Measurements from ENCODE around the gene C1R. TPM values are rescaled to one million over a fixed set of nuclear protein-coding genes. Genes with fewer than 3 reads are reported as not detected.
"Not testable (repeated sequence)": the region's sequence is repeated elsewhere in the genome, so short reads cannot be mapped to it uniquely, and the experiment has no call there.

Gene C1R
- total RNA-seq, 1 donor from 2014 or later = 2.5 TPM

GRCh38 chr12:7120166-7120565 is 27.9 kb upstream of the C1R start:
- DNase-seq = no peak

DNA sequence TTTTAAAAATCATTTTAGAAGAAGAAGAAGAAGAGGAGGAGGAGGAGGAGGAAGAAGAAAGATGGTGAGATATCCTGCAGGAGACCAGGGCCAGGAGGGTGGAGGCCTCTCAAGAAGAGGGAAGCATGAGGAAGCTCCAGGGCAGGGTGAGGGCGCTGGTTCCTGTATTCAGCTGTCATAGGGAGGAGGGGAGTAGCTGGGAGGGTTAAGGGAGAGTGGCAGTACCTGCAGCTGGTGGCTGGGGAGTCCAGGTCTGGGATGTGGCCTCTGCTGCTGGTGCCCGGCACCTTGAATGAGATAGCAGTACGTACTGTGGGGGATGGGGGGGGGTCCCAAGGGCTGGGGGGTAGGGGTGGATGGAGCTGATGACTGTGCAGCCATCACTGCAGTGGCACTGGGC is 26.6 kb upstream of the C1R start:
- no peak for DNase-seq

DNA sequence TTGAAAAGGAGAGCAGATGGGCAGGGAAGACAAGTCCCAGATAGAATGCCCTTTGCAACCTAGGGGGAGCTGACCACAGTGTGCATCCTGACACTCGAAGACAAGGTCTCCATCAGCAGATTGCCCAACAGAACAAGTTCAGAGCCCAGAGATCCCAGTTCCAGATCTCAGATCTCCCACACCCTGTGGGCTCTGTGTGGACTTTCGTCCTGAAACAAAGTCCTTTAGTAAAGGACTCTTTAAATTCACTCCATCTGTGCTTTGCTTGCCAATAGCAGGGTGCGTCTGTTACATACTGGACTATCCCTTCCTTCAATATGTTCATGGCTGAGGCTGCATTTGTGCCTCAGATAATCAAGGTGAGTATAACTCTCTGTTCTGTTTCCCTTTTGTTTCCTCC is 25.4 kb upstream of the C1R start:
- no peak for DNase-seq

DNA sequence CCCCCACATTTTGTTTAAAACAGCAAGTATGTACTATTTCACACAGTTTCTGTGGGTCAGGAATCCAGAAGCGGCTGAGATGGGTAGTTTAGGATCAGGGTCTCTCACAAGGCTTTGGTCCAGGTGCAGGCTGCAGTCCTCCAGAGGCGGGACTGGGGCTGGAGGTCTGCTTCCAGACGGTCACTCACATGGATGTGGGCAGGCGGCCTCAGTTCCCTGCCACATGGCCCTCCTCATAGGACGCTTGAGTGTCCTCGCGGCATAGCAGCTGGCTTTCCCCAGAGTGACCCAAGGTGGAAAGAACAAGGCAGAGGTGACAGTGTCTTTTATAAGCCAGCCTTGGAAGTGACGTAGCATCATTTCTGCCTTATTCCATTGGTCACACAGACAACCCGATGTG is 24.7 kb upstream of the C1R start:
- DNase-seq = no peak

GRCh38 chr12:7116196-7116595 is 24.0 kb upstream of the C1R start:
- DNase-seq = no peak

- DNase-seq = no peak
Measured at GRCh38 chr12:7114851-7115250, 22.6 kb upstream of the C1R start.

DNA sequence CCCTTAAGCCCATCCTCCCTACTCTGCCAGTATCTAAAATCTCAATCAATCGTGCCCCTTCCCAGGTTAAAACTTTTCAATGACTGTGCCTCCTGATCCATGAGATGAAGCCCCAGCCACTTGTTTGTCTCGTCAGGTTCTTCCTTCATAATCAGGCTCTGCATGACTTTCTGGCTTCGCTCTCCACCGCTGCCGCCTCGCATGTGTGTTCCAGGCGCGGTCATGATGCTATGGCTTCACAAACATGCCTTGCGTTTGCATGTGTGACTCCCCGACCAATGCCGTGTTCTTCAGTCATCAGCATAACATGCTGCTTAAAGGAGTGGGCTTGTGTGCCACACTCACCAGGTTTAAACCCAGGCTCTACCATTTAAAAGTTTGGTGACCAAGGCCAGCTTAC is 21.8 kb upstream of the C1R start:
- DNase-seq = no peak

DNA sequence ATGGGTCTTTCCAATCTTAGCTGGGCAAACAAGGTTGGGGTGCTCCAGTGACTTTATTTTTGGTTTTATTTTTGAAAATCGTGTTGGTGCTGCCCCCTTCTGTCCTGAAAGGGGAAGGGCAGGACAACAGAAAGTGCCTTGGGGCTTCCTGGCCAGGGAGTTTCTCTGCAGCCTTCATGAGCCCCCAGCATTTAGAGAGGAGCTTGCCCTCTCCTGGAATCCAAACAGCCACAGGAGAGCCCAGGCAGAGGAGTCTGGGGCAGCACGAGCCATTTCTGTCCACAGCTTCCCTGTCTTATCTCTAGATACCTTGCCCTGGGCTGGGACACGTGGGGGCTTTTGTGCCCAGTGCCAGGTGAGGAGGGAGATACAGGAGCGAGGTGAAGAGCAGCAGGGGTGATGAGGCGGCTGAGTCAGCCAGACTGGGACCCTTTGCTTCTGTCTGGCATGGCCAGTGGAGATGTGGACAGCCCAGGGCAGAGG is 21.2 kb upstream of the C1R start:
- DNase-seq = no peak

- no peak for DNase-seq
Measured at GRCh38 chr12:7112041-7112440, 19.8 kb upstream of the C1R start.

DNA sequence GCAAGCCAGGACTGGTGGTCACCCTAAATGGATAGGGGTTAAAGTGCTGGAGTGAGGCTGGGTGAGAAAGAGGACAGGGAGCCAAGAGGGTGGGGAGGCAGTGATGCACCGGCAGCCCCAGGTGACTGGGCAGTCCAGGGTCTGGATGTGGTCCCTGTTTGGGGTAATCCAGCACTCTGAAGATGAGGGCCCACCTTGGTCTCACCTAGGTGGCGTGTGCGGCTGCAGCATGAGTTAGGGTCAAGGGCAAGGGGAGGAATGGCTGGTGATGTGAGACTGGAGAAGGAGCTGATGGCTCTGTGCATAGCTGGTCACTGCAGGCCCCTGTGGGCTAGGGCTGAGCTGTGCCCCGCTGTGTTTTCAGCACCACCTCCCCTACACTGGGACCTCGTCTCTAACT is 18.4 kb upstream of the C1R start:
- DNase-seq = no peak

DNA sequence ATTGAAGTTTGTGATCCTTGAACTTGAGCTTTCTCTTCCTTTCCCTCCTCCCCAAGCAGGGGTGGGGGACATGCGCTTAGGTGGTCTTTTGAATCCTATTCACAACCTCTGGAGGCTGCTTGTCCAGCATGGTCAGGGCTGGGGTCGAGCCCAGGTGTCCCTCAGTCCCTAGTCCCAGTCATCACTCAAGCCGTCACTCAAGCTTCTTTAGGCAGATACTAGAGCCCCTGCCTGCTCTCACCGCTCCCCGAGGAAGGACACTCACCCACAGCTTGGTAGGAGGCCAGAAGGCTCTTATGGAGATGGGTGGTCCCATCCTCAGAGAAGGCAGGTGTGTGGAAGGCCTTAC is 17.3 kb upstream of the C1R start:
- DNase-seq = no peak

DNA sequence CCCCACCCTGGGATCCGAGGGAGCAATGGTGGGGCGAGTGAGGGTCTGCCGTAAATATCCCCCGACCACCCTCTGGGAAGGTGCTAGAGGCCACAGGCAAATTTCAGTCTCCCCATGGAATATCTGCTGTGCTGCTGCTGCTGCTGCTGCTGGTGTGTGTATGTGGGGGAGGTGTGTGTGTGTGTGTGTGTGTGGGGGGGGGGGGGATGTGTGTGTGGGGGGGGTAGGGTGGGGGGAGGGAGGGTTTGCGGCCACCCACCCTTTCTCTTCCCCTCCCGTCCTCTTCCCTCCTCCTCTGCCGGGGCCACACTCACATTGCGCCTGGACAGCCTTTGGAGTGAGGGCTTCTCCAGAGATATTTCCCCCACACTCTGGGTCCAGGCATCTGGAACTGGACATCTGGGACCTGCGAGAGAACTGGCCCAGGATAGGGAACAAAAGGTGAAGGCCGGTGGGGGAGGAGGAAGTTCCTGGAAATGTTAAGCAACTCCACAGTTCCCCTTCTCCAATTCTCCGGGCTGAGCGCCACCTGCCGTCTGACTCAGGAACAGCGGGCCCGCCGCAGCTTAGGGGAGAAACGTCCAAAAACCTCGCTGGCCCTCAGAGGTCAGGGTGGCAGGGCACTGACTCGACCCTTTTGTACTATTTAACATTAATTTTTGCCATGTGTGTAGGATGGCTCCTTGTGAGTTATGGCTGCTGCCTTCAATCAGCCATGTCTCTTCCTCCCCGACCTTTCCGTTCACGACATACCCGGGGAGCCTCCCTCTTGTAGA is 16.7 kb upstream of the C1R start, which contains the start of gene C1RL:
C1RL (minus strand) TSS at position 419 of the 776 bp plus-strand sequence; CDS start at position 385, 34 bp downstream.
- peak; percentile 57 for DNase-seq

GRCh38 chr12:7108003-7108795 is 16.0 kb upstream of the C1R start:
- DNase-seq = peak; percentile 25

DNA sequence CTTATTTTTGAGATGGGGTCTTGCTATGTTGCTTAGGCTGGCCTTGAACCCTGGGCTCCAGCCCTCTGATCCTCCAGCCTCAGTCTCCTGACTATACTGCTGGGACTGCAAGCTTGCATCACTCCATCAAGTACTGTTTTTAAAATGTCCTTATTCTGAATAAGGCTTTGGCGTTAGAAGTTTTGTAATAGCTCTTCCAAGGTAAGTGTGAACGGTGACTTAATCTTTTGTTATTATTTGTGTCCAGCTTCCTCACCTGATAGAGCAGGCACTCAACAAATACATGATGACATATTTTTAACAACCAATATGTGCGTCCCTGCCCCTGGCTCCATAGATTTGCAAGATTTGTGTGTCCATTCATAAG is 15.4 kb upstream of the C1R start:
- no peak for DNase-seq

DNA sequence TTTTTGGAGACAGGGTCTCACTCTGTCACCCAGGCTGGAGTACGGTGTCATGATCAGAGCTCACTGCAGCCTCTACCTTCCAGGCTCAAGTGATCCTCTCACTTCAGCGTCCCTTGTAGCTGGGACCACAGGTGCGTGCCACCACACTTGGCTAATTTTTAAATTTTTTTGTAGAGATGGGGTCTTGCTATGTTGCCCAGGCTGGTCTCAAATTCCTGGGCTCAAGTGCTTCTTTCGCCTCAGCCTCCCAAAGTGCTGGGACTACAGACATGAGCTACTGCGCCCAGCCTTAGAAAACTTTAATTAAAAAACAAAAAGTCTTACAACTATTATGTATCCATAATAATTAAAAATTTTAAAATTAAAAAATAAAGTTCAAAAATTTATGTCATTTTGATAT is 14.9 kb upstream of the C1R start:
- not testable (repeated sequence) for DNase-seq

- no peak for DNase-seq
Measured at GRCh38 chr12:7106082-7106481, 13.8 kb upstream of the C1R start.

- DNase-seq = no peak
Measured at GRCh38 chr12:7103837-7104584, 11.8 kb upstream of the C1R start.

DNA sequence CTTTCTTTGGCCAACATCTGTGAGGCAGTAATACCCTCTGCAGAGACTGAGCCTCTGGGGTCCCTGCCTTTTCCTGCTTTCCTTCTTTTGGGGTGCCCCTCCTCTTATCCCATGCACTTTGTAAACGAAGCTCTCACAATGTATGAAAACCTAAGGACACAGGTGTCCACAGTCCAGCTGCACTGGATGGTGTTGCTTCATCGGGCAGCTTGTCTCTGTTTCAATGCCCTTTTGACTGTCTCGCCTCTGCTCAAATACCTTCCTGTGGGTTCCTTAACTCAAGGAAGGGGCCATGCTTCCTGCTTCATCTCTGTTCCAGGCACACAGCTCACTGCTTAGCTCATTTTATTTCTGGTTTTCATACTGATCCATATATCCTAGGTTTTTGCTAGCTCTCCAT is 10.3 kb upstream of the C1R start:
- no peak for DNase-seq

- DNase-seq = no peak
Measured at GRCh38 chr12:7101694-7102131, 9.5 kb upstream of the C1R start.

DNA sequence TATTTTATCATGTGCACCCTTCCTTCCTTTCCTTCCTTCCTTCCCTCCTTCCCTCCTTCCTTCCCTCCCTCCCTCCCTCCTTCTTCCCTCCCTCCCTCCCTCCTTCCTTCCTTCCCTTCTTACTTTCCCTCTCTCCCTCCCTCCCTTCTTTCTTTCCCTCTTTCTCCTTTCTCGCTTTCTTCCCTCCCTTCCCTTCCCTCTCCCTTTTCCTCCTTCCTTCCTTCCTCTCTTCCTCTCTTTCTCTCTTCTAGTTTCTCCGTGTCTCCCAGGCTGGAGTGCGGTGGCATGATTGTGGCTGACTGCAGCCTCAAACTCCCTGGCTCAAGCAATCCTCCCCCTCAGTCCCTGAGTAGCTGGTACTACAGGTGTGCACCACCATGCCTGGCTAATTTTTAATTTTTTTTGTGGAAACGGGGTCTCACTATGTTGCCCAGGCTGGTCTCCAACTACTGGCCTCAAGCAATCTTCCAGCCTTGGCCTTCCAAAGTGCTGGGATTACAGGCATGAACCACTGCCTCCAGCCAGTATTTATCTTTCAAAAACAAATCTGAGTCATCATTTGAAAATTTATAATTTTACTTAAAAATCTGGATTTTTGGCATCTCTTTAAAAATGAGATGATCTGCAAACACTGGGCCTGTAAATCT is 8.9 kb upstream of the C1R start:
- DNase-seq = no peak

- DNase-seq = no peak
Measured at GRCh38 chr12:7100239-7100638, 8.0 kb upstream of the C1R start.

- DNase-seq = no peak
Measured at GRCh38 chr12:7099290-7099996, 7.2 kb upstream of the C1R start.

Data from occipital lobe (tissue), 2 donors.